H1 (cell line): ENCODE measurements around the gene PRR16. TPM values are rescaled to one million over a fixed set of nuclear protein-coding genes. Genes with fewer than 3 reads are reported as not detected.

Experiments
- CTCF ChIA-PET: fragments of 300-600 bp; sonication (Branson Sonifier 250); formaldehyde crosslinking; loops from one replicate; lab custom pipeline; 2021; ENCODE audit not compliant: partially characterized antibody; lab: Charles Lee
- POLR2A ChIA-PET: fragments of 300-600 bp; sonication (Branson Sonifier 250); formaldehyde crosslinking; loops from one replicate; lab custom pipeline; 2021; ENCODE audit warnings: inconsistent platforms; ENCODE audit not compliant: partially characterized antibody; lab: Charles Lee
- DNase-seq, 2 experiments: peaks; one replicate each; pipeline versions ENCODE4 v3.0.0 to v3.0.0-alpha.2; 2010 to 2022; ENCODE audit warnings: low spot score in 2 of 2, low read depth in 1 of 2, mixed read lengths in 1 of 2
- FAIRE-seq: peaks from 2 replicates; lab custom pipeline; 2011; peaks lifted over from hg19 to GRCh38; lab: Jason Lieb, UNC
- H2AFZ ChIP-seq: 2 replicates; pipeline ENCODE4 v1.8.1; 2012; ENCODE audit warnings: low read length, inconsistent platforms
- H2AK5ac ChIP-seq: 2 replicates; pipeline ENCODE4 v1.6.1; 2013; ENCODE audit warnings: low read depth, low read length
- H2BK120ac ChIP-seq: replicated peaks from 2 replicates; pipeline ENCODE3; 2013; ENCODE audit warnings: low read depth, low read length, inconsistent platforms
- H2BK12ac ChIP-seq: 2 replicates; pipeline ENCODE4 v1.6.1; 2013; ENCODE audit warnings: low read depth, low read length
- H2BK15ac ChIP-seq: 2 replicates; pipeline ENCODE4 v1.6.1; 2013; ENCODE audit warnings: low read length
- H2BK20ac ChIP-seq: 2 replicates; pipeline ENCODE4 v1.6.1; 2013; ENCODE audit warnings: low read length
- H2BK5ac ChIP-seq: 2 replicates; pipeline ENCODE4 v1.6.1; 2013; ENCODE audit warnings: low read depth, low read length
- H3K14ac ChIP-seq: 2 replicates; pipeline ENCODE4 v1.6.1; 2013; ENCODE audit warnings: inconsistent platforms; ENCODE audit not compliant: insufficient read length
- H3K18ac ChIP-seq: 2 replicates; pipeline ENCODE4 v1.6.1; 2013; ENCODE audit warnings: low read length; ENCODE audit errors: extremely low read depth
- H3K23ac ChIP-seq: 2 replicates; pipeline ENCODE4 v1.6.1; 2013; ENCODE audit warnings: inconsistent platforms; ENCODE audit not compliant: insufficient read length
- H3K23me2 ChIP-seq: 2 replicates; pipeline ENCODE4 v1.6.1; 2013; ENCODE audit warnings: low read depth, low read length
- H3K27ac ChIP-seq: 2 replicates; pipeline ENCODE4 v1.6.1; 2011; ENCODE audit warnings: low read depth, low read length, inconsistent platforms
- H3K27me3 ChIP-seq, 4 experiments: replicated peaks in 1 of 4; 1 replicate in 1 of 4; 2 replicates in 3 of 4; pipeline versions ENCODE4 v1.6.1 to v1.8.1; 2011 to 2013; ENCODE audit warnings: low read length in 3 of 4, mild to moderate bottlenecking in 3 of 4, inconsistent platforms in 2 of 4, mixed read lengths in 2 of 4, moderate library complexity in 1 of 4; ENCODE audit not compliant: control insufficient read depth in 3 of 4, insufficient read depth in 3 of 4; ENCODE audit errors: extremely low read depth in 1 of 4
- H3K36me3 ChIP-seq, 4 experiments: 2 replicates each; pipeline versions ENCODE4 v1.6.1 to v1.8.1; 2011 to 2013; ENCODE audit warnings: mild to moderate bottlenecking in 4 of 4, low read length in 3 of 4, moderate library complexity in 2 of 4, control low read depth in 1 of 4, inconsistent platforms in 1 of 4; ENCODE audit not compliant: insufficient read depth in 4 of 4, control insufficient read depth in 2 of 4
- H3K4ac ChIP-seq: replicated peaks from 2 replicates; pipeline ENCODE3; 2013; ENCODE audit warnings: low read length, low read depth, mixed read lengths, inconsistent platforms; ENCODE audit not compliant: insufficient read length
- H3K4me1 ChIP-seq, 4 experiments: replicated peaks in 1 of 4; 1 replicate in 1 of 4; 2 replicates in 3 of 4; pipeline versions ENCODE4 v1.6.1 to v1.8.1; 2011 to 2013; ENCODE audit warnings: low read length in 3 of 4, inconsistent platforms in 2 of 4, mixed read lengths in 1 of 4; ENCODE audit not compliant: insufficient read depth in 4 of 4, control insufficient read depth in 3 of 4
- H3K4me2 ChIP-seq, 2 experiments: 2 replicates each; pipeline versions ENCODE4 v1.6.1 to v1.8.1; 2011 to 2013; ENCODE audit warnings: low read depth in 2 of 2, low read length in 2 of 2, control low read depth in 1 of 2, inconsistent platforms in 1 of 2, mild to moderate bottlenecking in 1 of 2; ENCODE audit not compliant: insufficient read depth in 1 of 2
- H3K4me3 ChIP-seq, 4 experiments: fragments of 200-600, 300-600 bp in 1 of 4; sonication (generic), shearing (Covaris generic), sonication (Bioruptor Twin) in 1 of 4; 2 replicates each; pipeline versions ENCODE4 v1.5.1 to v1.8.1; 2011 to 2016; ENCODE audit warnings: low read length in 4 of 4, low read depth in 3 of 4, control low read depth in 2 of 4, inconsistent platforms in 2 of 4, mild to moderate bottlenecking in 2 of 4, mixed read lengths in 1 of 4, moderate library complexity in 1 of 4; ENCODE audit not compliant: insufficient read depth in 2 of 4; ENCODE audit errors: extremely low read depth in 1 of 4
- H3K56ac ChIP-seq: replicated peaks from 2 replicates; pipeline ENCODE3; 2013; ENCODE audit warnings: low read depth, mild to moderate bottlenecking, mixed read lengths, low read length, inconsistent platforms; ENCODE audit not compliant: insufficient read length
- H3K79me1 ChIP-seq: 2 replicates; pipeline ENCODE4 v1.6.1; 2013; ENCODE audit warnings: low read depth, low read length, control low read depth
- H3K79me2 ChIP-seq, 2 experiments: 2 replicates each; pipeline versions ENCODE4 v1.6.1 to v1.8.1; 2012 to 2013; ENCODE audit warnings: low read length in 2 of 2, mild to moderate bottlenecking in 2 of 2, inconsistent platforms in 1 of 2; ENCODE audit not compliant: insufficient read depth in 2 of 2, control insufficient read depth in 1 of 2
- H3K9ac ChIP-seq, 4 experiments: replicated peaks in 1 of 4; 1 replicate in 1 of 4; 2 replicates in 3 of 4; pipeline versions ENCODE4 v1.6.1 to v1.8.1; 2011 to 2013; ENCODE audit warnings: low read depth in 3 of 4, low read length in 3 of 4, control low read depth in 2 of 4, mild to moderate bottlenecking in 2 of 4, moderate library complexity in 2 of 4, inconsistent platforms in 1 of 4; ENCODE audit errors: extremely low read depth in 1 of 4
- H3K9me3 ChIP-seq, 2 experiments: 2 replicates each; pipeline versions ENCODE4 v1.6.1 to v1.8.1; 2012 to 2013; ENCODE audit warnings: mild to moderate bottlenecking in 2 of 2, moderate library complexity in 2 of 2, control low read depth in 1 of 2, inconsistent platforms in 1 of 2, low read depth in 1 of 2, low read length in 1 of 2, mixed read lengths in 1 of 2; ENCODE audit not compliant: insufficient read depth in 2 of 2
- H4K20me1 ChIP-seq, 2 experiments: replicated peaks in 1 of 2; 2 replicates each; pipeline versions ENCODE3 to v1.8.1; 2011 to 2013; ENCODE audit warnings: inconsistent platforms in 2 of 2, low read length in 2 of 2, mild to moderate bottlenecking in 1 of 2; ENCODE audit not compliant: insufficient read depth in 2 of 2, control insufficient read depth in 1 of 2
- H4K5ac ChIP-seq: 2 replicates; pipeline ENCODE4 v1.6.1; 2013; ENCODE audit warnings: low read length, low read depth, mixed read lengths, inconsistent platforms; ENCODE audit not compliant: insufficient read length
- H4K8ac ChIP-seq: 2 replicates; pipeline ENCODE4 v1.8.0; 2013; ENCODE audit warnings: mild to moderate bottlenecking, moderate library complexity, low read length, inconsistent platforms; ENCODE audit not compliant: insufficient read depth; ENCODE audit errors: extremely low read depth
- H4K91ac ChIP-seq: replicated peaks from 2 replicates; pipeline ENCODE3; 2013; ENCODE audit warnings: low read length, mixed read lengths, inconsistent platforms; ENCODE audit not compliant: insufficient read length
- ASH2L ChIP-seq: fragments of 200-600, 300-600 bp; sonication (generic); IDR thresholded peaks from one replicate; pipeline ENCODE4 v1.7.1; 2017; ENCODE audit warnings: low read length
- BRCA1 ChIP-seq: IDR thresholded peaks from 2 replicates; pipeline ENCODE4 v1.6.1; 2012; ENCODE audit warnings: low read depth, low read length, improper control_type of control experiment
- CTCF ChIP-seq, 3 experiments: IDR thresholded peaks; 1 replicate in 2 of 3; 2 replicates in 1 of 3; pipeline versions ENCODE4 v1.5.1 to v1.6.1; 2011; ENCODE audit warnings: low read length in 3 of 3, mild to moderate bottlenecking in 3 of 3, inconsistent platforms in 2 of 3, low read depth in 1 of 3, moderate library complexity in 1 of 3; ENCODE audit not compliant: insufficient read depth in 1 of 3; ENCODE audit errors: control extremely low read depth in 1 of 3
- E2F6 ChIP-seq: IDR thresholded peaks from 2 replicates; pipeline ENCODE4 v1.6.1; 2012; ENCODE audit warnings: inconsistent platforms
- GABPA ChIP-seq: IDR thresholded peaks from 2 replicates; pipeline ENCODE4 v1.6.1; 2011; ENCODE audit warnings: mild to moderate bottlenecking, low read length, moderate library complexity, borderline replicate concordance; ENCODE audit not compliant: insufficient read depth
- MAFK ChIP-seq: IDR thresholded peaks from 2 replicates; pipeline ENCODE4 v1.6.1; 2012; ENCODE audit warnings: low read depth, mild to moderate bottlenecking, improper control_type of control experiment, low read length
- NRF1 ChIP-seq: IDR thresholded peaks from 2 replicates; pipeline ENCODE4 v1.6.1; 2011; ENCODE audit warnings: mild to moderate bottlenecking, low read depth, low read length, improper control_type of control experiment
- POLR2A ChIP-seq, 2 experiments: IDR thresholded peaks; 1 replicate in 1 of 2; 2 replicates in 1 of 2; pipeline ENCODE4 v1.6.1; 2011; ENCODE audit warnings: low read depth in 2 of 2, low read length in 2 of 2, mild to moderate bottlenecking in 2 of 2; ENCODE audit errors: control extremely low read depth in 1 of 2
- RAD21 ChIP-seq, 2 experiments: IDR thresholded peaks in 1 of 2; conservative IDR thresholded peaks in 1 of 2; 2 replicates each; pipeline ENCODE4 v1.6.1; 2011; ENCODE audit warnings: low read depth in 2 of 2, low read length in 2 of 2, improper control_type of control experiment in 1 of 2, inconsistent platforms in 1 of 2, mild to moderate bottlenecking in 1 of 2, moderate library complexity in 1 of 2
- SUZ12 ChIP-seq: fragments of 200-600 bp; sonication (generic); IDR thresholded peaks from 2 replicates; pipeline ENCODE4 v1.6.1; 2012; ENCODE audit warnings: mild to moderate bottlenecking, inconsistent platforms, low read length, moderate library complexity, mixed read lengths
- TAF1 ChIP-seq: IDR thresholded peaks from 2 replicates; pipeline ENCODE4 v1.6.1; 2011; ENCODE audit warnings: mild to moderate bottlenecking, low read depth, low read length
- WGBS, 2 experiments: shearing (Covaris generic) in 1 of 2; methylation state at CpG; one replicate each; pipeline versions ENCODE4 v1.1.6 to v1.1.7; 2013 to 2015; ENCODE audit warnings: low lambda C conversion rate in 2 of 2, mixed read lengths in 2 of 2, inconsistent platforms in 1 of 2, low coverage in 1 of 2, missing lambda C conversion rate in 1 of 2; ENCODE audit not compliant: insufficient replicate concordance in 2 of 2, insufficient coverage in 1 of 2, insufficient read length in 1 of 2; ENCODE audit errors: extremely low coverage in 1 of 2, missing lambda C conversion rate in 1 of 2; 5-methylcytosine and 5-hydroxymethylcytosine counted together
- polyA plus RNA-seq, 7 experiments: library from polyadenylated mRNA; depleted of rRNA in 3 of 7; stranded (reverse) in 5 of 7; unstranded in 2 of 7; fragments of >200 nt in 5 of 7; fragments of 200-250 nt in 2 of 7; gene quantifications; 1 replicate in 5 of 7; 2 replicates in 1 of 7; 4 replicates in 1 of 7; pipeline versions ENCODE4 v1.2.1 to v1.2.3, GENCODE V29; 2011 to 2013; ENCODE audit warnings: missing spikeins in 2 of 7, mixed read lengths in 2 of 7
- total RNA-seq: library from RNA; stranded (reverse); fragmentation: NEBNext Ultra II Directional; extraction: Animal tissue kit (Norgen Biotek cat#: 25700); gene quantifications from 2 replicates; pipeline ENCODE4 v1.2.1, GENCODE V29; 2021

The PRR16 gene
- total and polyA plus RNA-seq, 2 of the 8 experiments (the other 6 are each of a cell fraction or from before 2014, with no cell fraction given), result 0.73 to 1.6 TPM

- peak overlapping the region; percentile 74; the same call in 1 of the 2 replicates for H2AFZ ChIP-seq
- ChIA-PET POLR2A (no interaction called here), CTCF (interaction anchor here (0.7 kb wide), 1 partner anchor 240 kb away, joined by 3 read pairs; no protein-coding TSS in a partner anchor)
- H2BK5ac ChIP-seq, result no peak overlapping the region
- H2BK12ac ChIP-seq, result no peak overlapping the region
- H3K23me2 ChIP-seq, result no peaks in the 10 kb centered on the region
- FAIRE-seq (no peak), DNase-seq (no peak)
- no peaks in the 10 kb centered on the region for H3K9me3 ChIP-seq
- H2BK15ac ChIP-seq, result no peak overlapping the region
- no peak overlapping the region for H3K56ac ChIP-seq
- H3K14ac ChIP-seq, result no peak overlapping the region
- H3K36me3 ChIP-seq, result no peaks in the 10 kb centered on the region
- no peak overlapping the region for H3K4me2 ChIP-seq
- H2BK20ac ChIP-seq, result no peak overlapping the region
- H3K79me1 ChIP-seq, result no peaks in the 10 kb centered on the region
- H2BK120ac ChIP-seq, result no peak overlapping the region
- H3K27me3 ChIP-seq, result no peaks in the 10 kb centered on the region
- H4K20me1 ChIP-seq, result no peaks in the 10 kb centered on the region
- H3K4ac ChIP-seq, result no peak overlapping the region
- 63% methylated on average over 1 of the region's 1 CpG; no CpG with 5 or more reads in 1 of the 2 experiments for WGBS, 2 experiments
- no peaks in the 10 kb centered on the region for H3K4me1 ChIP-seq
- H3K27ac ChIP-seq, result no peak overlapping the region
- no peak overlapping the region for H2AK5ac ChIP-seq
- no peaks in the 10 kb centered on the region for H3K79me2 ChIP-seq
- H4K5ac ChIP-seq, result no peak overlapping the region
- peak overlapping the region in 1 of 4 experiments; percentile 49; a peak in 2 of 7 replicates for H3K9ac ChIP-seq
- no peak overlapping the region for H4K91ac ChIP-seq
- TF ChIP-seq ASH2L (no peak), BRCA1 (no peak), SUZ12 (no peak), GABPA (no peak), E2F6 (no peak), POLR2A (IDR thresholded peaks at IDR 0.05; ENCODE audit: control extremely low read depth in 1 of 2, low read depth in 2 of 2, low read length in 2 of 2) (no peak), TAF1 (no peak), RAD21 (IDR thresholded peaks at IDR 0.05 in 1 of 2, conservative IDR thresholded peaks at IDR 0.05 in 1 of 2; ENCODE audit: low read depth in 2 of 2, low read length in 2 of 2) (peak; percentile 14 to 22; a peak in 2 of 4 replicates), CTCF (IDR thresholded peaks at IDR 0.05; ENCODE audit: control extremely low read depth in 1 of 3, insufficient read depth in 1 of 3, low read depth in 1 of 3, low read length in 3 of 3) (peak in 2 of 3 experiments; percentile 13 to 30; a peak in 1 of 4 replicates), NRF1 (no peak), MAFK (no peak)
- TF ChIP-seq, all 59 proteins: peak for 2
- no peak overlapping the region for H3K18ac ChIP-seq
- no peak overlapping the region for H3K23ac ChIP-seq
- no peak overlapping the region for H3K4me3 ChIP-seq
- no peak overlapping the region for H4K8ac ChIP-seq
Measured at GRCh38 chr5:120576588-120576987, 112.5 kb downstream of the PRR16 start.
